ENCODE data around the gene UCK2. TPM values are rescaled to one million over a fixed set of nuclear protein-coding genes. Genes with fewer than 3 reads are reported as not detected.

The UCK2 gene
- polyA plus RNA-seq, 2 of the 4 experiments (the other 2 are of a cell fraction): 72.4 to 98.9 TPM

- TF ChIP-seq FOXS1 (CRISPR knock-in tag; IDR thresholded peaks at IDR 0.05): no peak
- TF ChIP-seq EP300 (IDR thresholded peaks at IDR 0.05): no peak
- TF ChIP-seq RAD21 (conservative IDR thresholded peaks at IDR 0.05 in 1 of 2, IDR thresholded peaks at IDR 0.05 in 1 of 2): no peak
- TF ChIP-seq GATA3 (IDR thresholded peaks at IDR 0.05; ENCODE audit: borderline replicate concordance): no peak
Measured at GRCh38 chr1:165898837-165899236, 71.4 kb downstream of the UCK2 start (continued).

- H3K4me2 ChIP-seq: no peak overlapping the region
- CTCF ChIA-PET: interaction anchor here (1.2 to 4.5 kb wide), 4 partner anchors 9 to 298 kb away, joined by 3 to 30 read pairs (median 5); no protein-coding TSS in a partner anchor
- POLR2A ChIA-PET: no interaction called here
- H3K4me3 ChIP-seq: no peak overlapping the region
- TF ChIP-seq SREBF2 (IDR thresholded peaks at IDR 0.05): no peak
- TF ChIP-seq NR3C1 (IDR thresholded peaks at IDR 0.05): no peak
- no peak for TF ChIP-seq HEYL (CRISPR knock-in tag; IDR thresholded peaks at IDR 0.05)
- TF ChIP-seq PBX3 (IDR thresholded peaks at IDR 0.05): no peak
- FAIRE-seq (no peak), DNase-seq (ENCODE audit: low read depth in 1 of 2, low spot score in 1 of 2) (no peak), ATAC-seq (no peak)
- peak overlapping the region in 1 of 2 experiments; percentile 34; a peak in 1 of 6 replicates for H3K27ac ChIP-seq
- 97% methylated on average over 4 of the region's 4 CpGs for WGBS (ENCODE audit: missing lambda C conversion rate)
- H3K4me1 ChIP-seq: peaks cover 20% of the 10 kb centered on the region; the same call in 2 of the 3 replicates
- H3K9me3 ChIP-seq: no peaks in the 10 kb centered on the region
Measured at GRCh38 chr1:165899461-165899941, 72.1 kb downstream of the UCK2 start.

GRCh38 chr1:165900576-165901380 is 73.4 kb downstream of the UCK2 start:
- peaks cover 20% of the 10 kb centered on the region; the same call in 2 of the 3 replicates for H3K4me1 ChIP-seq
- H3K9me3 ChIP-seq: no peaks in the 10 kb centered on the region
- 89% methylated on average over 21 of the region's 22 CpGs for WGBS (ENCODE audit: missing lambda C conversion rate)
- DNase-seq (ENCODE audit: low read depth in 1 of 2, low spot score in 1 of 2) (no peak), ATAC-seq (no peak), FAIRE-seq (no peak)
- H3K4me2 ChIP-seq: no peak overlapping the region
- no peak overlapping the region for H3K27ac ChIP-seq
- no peak overlapping the region for H3K4me3 ChIP-seq
- ChIA-PET POLR2A (no interaction called here), CTCF (interaction anchor here (0.7 to 4.5 kb wide), 7 partner anchors 9 to 198 kb away, joined by 3 to 30 read pairs (median 3); no protein-coding TSS in a partner anchor)
- TF ChIP-seq EHMT2 (IDR thresholded peaks at IDR 0.05; ENCODE audit: low read depth) (no peak), ESRRA (IDR thresholded peaks at IDR 0.05; ENCODE audit: borderline replicate concordance, low read length) (no peak), MAX (IDR thresholded peaks at IDR 0.05) (no peak), NR3C1 (IDR thresholded peaks at IDR 0.05) (no peak), JUNB (IDR thresholded peaks at IDR 0.05) (no peak)

- Histone ChIP-seq H3K4me3 (no peak overlapping the region), H3K27ac (no peak overlapping the region), H3K4me2 (no peak overlapping the region), H3K9me3 (no peaks in the 10 kb centered on the region), H3K4me1 (peaks cover 15% of the 10 kb centered on the region; the same call in 2 of the 3 replicates)
- POLR2A ChIA-PET: interaction anchor here (0.8 kb wide), 1 partner anchor 47 kb away, joined by 5 read pairs; no protein-coding TSS in a partner anchor
- ATAC-seq (no peak), DNase-seq (ENCODE audit: low read depth in 1 of 2, low spot score in 1 of 2) (no peak), FAIRE-seq (no peak)
- TF ChIP-seq KDM5A (IDR thresholded peaks at IDR 0.05) (no peak), ESRRA (IDR thresholded peaks at IDR 0.05; ENCODE audit: borderline replicate concordance, low read length) (no peak)
- CTCF ChIA-PET: interaction anchor here (0.6 to 4.7 kb wide), 3 partner anchors 12 to 205 kb away, joined by 3 to 34 read pairs (median 4); partner anchors contain the start of gene ALDH9A1
- whole genome bisulfite sequencing (ENCODE audit: missing lambda C conversion rate): 96% methylated on average over 4 of the region's 4 CpGs
Measured at GRCh38 chr1:165902565-165902964, 75.2 kb downstream of the UCK2 start.

GRCh38 chr1:165903672-165904071 is 76.3 kb downstream of the UCK2 start:
- H3K27ac ChIP-seq: 0 out of 6 replicates have a peak overlapping the region, but pooled peaks of 1 of the 2 experiments have one; percentile 10
- no peaks in the 10 kb centered on the region for H3K9me3 ChIP-seq
- no peak overlapping the region for H3K4me2 ChIP-seq
- no peak for FAIRE-seq
- POLR2A ChIA-PET: no interaction called here
- no peak for ATAC-seq
- H3K4me1 ChIP-seq: peaks cover 4% of the 10 kb centered on the region; the same call in 2 of the 3 replicates
- H3K4me3 ChIP-seq: no peak overlapping the region
- no peak for DNase-seq (ENCODE audit: low read depth in 1 of 2, low spot score in 1 of 2)
- 91% methylated on average over 1 of the region's 1 CpG for WGBS (ENCODE audit: missing lambda C conversion rate)
- CTCF ChIA-PET: interaction anchor here (0.7 to 4.7 kb wide), 5 partner anchors 11 to 206 kb away, joined by 3 to 34 read pairs (median 3); partner anchors contain the start of genes ALDH9A1 and UCK2
- no peak for TF ChIP-seq CBX2 (IDR thresholded peaks at IDR 0.05; ENCODE audit: borderline replicate concordance, low read depth)
- TF ChIP-seq RCOR1 (IDR thresholded peaks at IDR 0.05; ENCODE audit: low read depth, low read length): no peak
- TF ChIP-seq JUN (IDR thresholded peaks at IDR 0.05): no peak
- no peak for TF ChIP-seq ZC3H11A (IDR thresholded peaks at IDR 0.05)
- no peak for TF ChIP-seq POLR2AphosphoS2 (conservative IDR thresholded peaks at IDR 0.05; ENCODE audit: low read length)
- no peak for TF ChIP-seq MYC (IDR thresholded peaks at IDR 0.05; ENCODE audit: borderline replicate concordance, low read length)
- TF ChIP-seq KDM1A (IDR thresholded peaks at IDR 0.05; ENCODE audit: low read depth): no peak
- TF ChIP-seq ZNF302 (CRISPR knock-in tag; IDR thresholded peaks at IDR 0.05): no peak
- TF ChIP-seq ESRRA (IDR thresholded peaks at IDR 0.05; ENCODE audit: borderline replicate concordance, low read length): no peak
- no peak for TF ChIP-seq SMC3 (IDR thresholded peaks at IDR 0.05)
- TF ChIP-seq FOSL2 (IDR thresholded peaks at IDR 0.05): no peak
- TF ChIP-seq FOSL2 (CRISPR knock-in tag; IDR thresholded peaks at IDR 0.05): no peak
- no peak for TF ChIP-seq FOSB (CRISPR knock-in tag; IDR thresholded peaks at IDR 0.05)
- TF ChIP-seq BCL3 (IDR thresholded peaks at IDR 0.05): no peak

All from A549 (cell line).